ENCODE data around the gene EZH2. TPM values are rescaled to one million over a fixed set of nuclear protein-coding genes. Genes with fewer than 3 reads are reported as not detected.

The EZH2 gene
- total RNA-seq, 3 donors from 2014 or later (not counting 1 experiment from before 2014, with no cell fraction given) = 33.4 to 42.7 (median 35.8) TPM

DNA sequence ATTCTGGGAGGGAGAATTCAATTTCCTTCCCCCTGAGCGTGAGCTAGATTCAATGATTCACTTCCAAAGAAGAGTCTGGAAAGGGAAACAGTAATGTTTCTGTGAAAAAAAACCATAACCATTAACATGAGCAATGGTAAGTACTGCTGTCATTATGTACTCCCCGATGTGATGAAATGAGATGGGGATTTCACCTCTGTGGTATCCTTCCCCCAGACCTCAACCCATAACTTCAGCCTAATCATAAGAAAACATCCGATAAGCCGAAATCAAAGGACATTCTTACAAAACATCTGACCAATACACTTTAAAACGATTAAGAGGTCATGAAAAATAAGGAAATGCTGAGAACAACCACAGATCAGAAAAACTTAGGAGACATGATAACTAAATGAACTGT is 27.2 kb downstream of the EZH2 start:
- Mint-ChIP-seq H3K27ac (peak overlapping the region; percentile 30 to 74), H3K4me1 (peaks cover 19 to 24% of the 10 kb centered on the region in 2 donors), H3K27me3 (ENCODE audit: low read depth in 2 of 2) (no peaks in the 10 kb centered on the region), H3K9me3 (no peaks in the 10 kb centered on the region), H3K36me3 (no peaks in the 10 kb centered on the region), H3K4me3 (no peak overlapping the region)
- H3K4me1 ChIP-seq (ENCODE audit: control insufficient read depth, insufficient read depth, low read length) = no peaks in the 10 kb centered on the region
- H3K27ac ChIP-seq (ENCODE audit: low read length) = no peak overlapping the region
- no peak overlapping the region for H3K4me3 ChIP-seq (ENCODE audit: low read length)
- peak in 1 of 2 donors; percentile 29 for DNase-seq
- H3K27me3 ChIP-seq (ENCODE audit: control insufficient read depth, insufficient read depth, low read length) = no peaks in the 10 kb centered on the region
- intact Hi-C loops (cut with micrococcal nuclease) = loop anchor here (1.0 to 2.0 kb wide), 2 partner anchors 84 to 106 kb away; no protein-coding TSS in a partner anchor
- TF ChIP-seq, protein P1, sequence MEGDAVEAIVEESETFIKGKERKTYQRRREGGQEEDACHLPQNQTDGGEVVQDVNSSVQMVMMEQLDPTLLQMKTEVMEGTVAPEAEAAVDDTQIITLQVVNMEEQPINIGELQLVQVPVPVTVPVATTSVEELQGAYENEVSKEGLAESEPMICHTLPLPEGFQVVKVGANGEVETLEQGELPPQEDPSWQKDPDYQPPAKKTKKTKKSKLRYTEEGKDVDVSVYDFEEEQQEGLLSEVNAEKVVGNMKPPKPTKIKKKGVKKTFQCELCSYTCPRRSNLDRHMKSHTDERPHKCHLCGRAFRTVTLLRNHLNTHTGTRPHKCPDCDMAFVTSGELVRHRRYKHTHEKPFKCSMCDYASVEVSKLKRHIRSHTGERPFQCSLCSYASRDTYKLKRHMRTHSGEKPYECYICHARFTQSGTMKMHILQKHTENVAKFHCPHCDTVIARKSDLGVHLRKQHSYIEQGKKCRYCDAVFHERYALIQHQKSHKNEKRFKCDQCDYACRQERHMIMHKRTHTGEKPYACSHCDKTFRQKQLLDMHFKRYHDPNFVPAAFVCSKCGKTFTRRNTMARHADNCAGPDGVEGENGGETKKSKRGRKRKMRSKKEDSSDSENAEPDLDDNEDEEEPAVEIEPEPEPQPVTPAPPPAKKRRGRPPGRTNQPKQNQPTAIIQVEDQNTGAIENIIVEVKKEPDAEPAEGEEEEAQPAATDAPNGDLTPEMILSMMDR (IDR thresholded peaks at IDR 0.05) = no peak
- H3K36me3 ChIP-seq (ENCODE audit: control insufficient read depth, insufficient read depth, low read length) = no peaks in the 10 kb centered on the region
- no peaks in the 10 kb centered on the region for H3K9me3 ChIP-seq (ENCODE audit: control insufficient read depth, insufficient read depth, low read length)
- ATAC-seq = peak; percentile 40 to 72 (median 60)
- 100% methylated on average over 1 of the region's 5 CpGs for WGBS (ENCODE audit: insufficient coverage)

- Histone ChIP-seq H3K4me1 (ENCODE audit: control insufficient read depth, insufficient read depth, low read length) (no peaks in the 10 kb centered on the region), H3K9me3 (ENCODE audit: control insufficient read depth, insufficient read depth, low read length) (no peaks in the 10 kb centered on the region), H3K36me3 (ENCODE audit: control insufficient read depth, insufficient read depth, low read length) (no peaks in the 10 kb centered on the region), H3K27ac (ENCODE audit: low read length) (no peak overlapping the region), H3K4me3 (ENCODE audit: low read length) (no peak overlapping the region), H3K27me3 (ENCODE audit: control insufficient read depth, insufficient read depth, low read length) (no peaks in the 10 kb centered on the region)
- TF ChIP-seq, protein P1 (IDR thresholded peaks at IDR 0.05) = peak; percentile 43
- Mint-ChIP-seq H3K4me1 (peaks cover 23 to 25% of the 10 kb centered on the region in 2 donors), H3K36me3 (no peaks in the 10 kb centered on the region), H3K9me3 (no peaks in the 10 kb centered on the region), H3K27ac (peak overlapping the region; percentile 6 to 74), H3K4me3 (peak overlapping the region; percentile 54), H3K27me3 (ENCODE audit: low read depth in 2 of 2) (no peaks in the 10 kb centered on the region)
- no peak for DNase-seq
- intact Hi-C loops (cut with micrococcal nuclease) = loop anchor here (1.0 to 2.0 kb wide), 2 partner anchors 85 to 106 kb away; no protein-coding TSS in a partner anchor
- 100% methylated on average over 1 of the region's 2 CpGs for WGBS (ENCODE audit: insufficient coverage)
- no peak for ATAC-seq
Observed at GRCh38 chr7:148856578-148856881, 27.6 kb downstream of the EZH2 start.

DNA sequence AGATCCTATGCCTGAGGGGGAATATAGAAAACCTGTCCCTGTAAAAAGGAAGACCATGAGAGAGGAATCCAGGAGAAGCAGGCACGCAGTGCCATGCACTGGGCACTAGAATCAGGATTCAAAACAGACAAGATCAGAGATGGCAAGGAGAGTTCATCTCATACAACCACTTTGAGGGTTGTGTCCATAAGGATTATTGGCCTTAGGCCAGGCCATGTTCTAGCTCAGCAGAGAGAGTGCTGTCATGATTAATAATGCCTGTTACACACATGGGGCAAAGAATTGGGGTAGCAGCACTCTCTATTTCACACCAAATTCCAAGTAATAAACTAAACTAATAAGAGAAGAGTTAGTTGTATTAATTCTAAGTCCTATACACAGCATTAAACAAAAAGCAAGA is 29.1 kb downstream of the EZH2 start:
- Mint-ChIP-seq H3K36me3 (no peaks in the 10 kb centered on the region), H3K4me3 (no peak overlapping the region), H3K9me3 (no peaks in the 10 kb centered on the region), H3K4me1 (peaks cover 30 to 35% of the 10 kb centered on the region in 2 donors), H3K27ac (no peak overlapping the region), H3K27me3 (ENCODE audit: low read depth in 2 of 2) (no peaks in the 10 kb centered on the region)
- no peaks in the 10 kb centered on the region for H3K9me3 ChIP-seq (ENCODE audit: control insufficient read depth, insufficient read depth, low read length)
- H3K27ac ChIP-seq (ENCODE audit: low read length) = no peak overlapping the region
- DNase-seq (no peak), ATAC-seq (no peak)
- H3K4me1 ChIP-seq (ENCODE audit: control insufficient read depth, insufficient read depth, low read length) = no peaks in the 10 kb centered on the region
- TF ChIP-seq, protein P1 (IDR thresholded peaks at IDR 0.05) = no peak
- H3K36me3 ChIP-seq (ENCODE audit: control insufficient read depth, insufficient read depth, low read length) = no peaks in the 10 kb centered on the region
- intact Hi-C loops (cut with micrococcal nuclease) = no loop called here
- H3K4me3 ChIP-seq (ENCODE audit: low read length) = no peak overlapping the region
- no peaks in the 10 kb centered on the region for H3K27me3 ChIP-seq (ENCODE audit: control insufficient read depth, insufficient read depth, low read length)
- WGBS (ENCODE audit: insufficient coverage) = 95% methylated on average over 1 of the region's 1 CpG

DNA sequence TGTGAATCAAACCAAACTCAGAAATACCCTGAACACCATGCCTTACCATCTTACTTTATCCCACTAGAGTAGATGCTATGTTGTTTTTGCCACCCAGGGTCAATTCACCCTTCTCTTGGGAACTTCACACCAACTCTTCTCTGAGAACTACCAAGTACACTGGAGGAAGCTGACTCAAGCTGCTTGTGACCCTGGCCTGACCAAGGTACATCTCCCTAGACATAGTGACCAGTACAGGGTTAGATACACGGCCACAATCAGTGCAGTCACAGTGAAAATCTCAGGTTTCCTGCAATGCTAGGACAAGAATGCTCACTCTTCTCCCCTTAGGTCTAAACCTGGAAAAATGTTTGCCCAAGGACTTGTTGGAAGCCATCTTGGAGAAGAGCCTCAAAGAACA is 31.8 kb downstream of the EZH2 start:
- Mint-ChIP-seq H3K4me1 (peaks cover 37 to 54% of the 10 kb centered on the region in 2 donors), H3K27me3 (ENCODE audit: low read depth in 2 of 2) (no peaks in the 10 kb centered on the region), H3K27ac (peak overlapping the region in 1 of 2 donors; percentile 25), H3K4me3 (no peak overlapping the region), H3K9me3 (no peaks in the 10 kb centered on the region), H3K36me3 (no peaks in the 10 kb centered on the region)
- DNase-seq (no peak), ATAC-seq (no peak)
- Histone ChIP-seq H3K36me3 (ENCODE audit: control insufficient read depth, insufficient read depth, low read length) (no peaks in the 10 kb centered on the region), H3K27me3 (ENCODE audit: control insufficient read depth, insufficient read depth, low read length) (no peaks in the 10 kb centered on the region), H3K27ac (ENCODE audit: low read length) (no peak overlapping the region), H3K9me3 (ENCODE audit: control insufficient read depth, insufficient read depth, low read length) (no peaks in the 10 kb centered on the region), H3K4me3 (ENCODE audit: low read length) (no peak overlapping the region), H3K4me1 (ENCODE audit: control insufficient read depth, insufficient read depth, low read length) (no peaks in the 10 kb centered on the region)
- 69% methylated on average over 1 of the region's 1 CpG for WGBS (ENCODE audit: insufficient coverage)
- TF ChIP-seq, protein P1 (IDR thresholded peaks at IDR 0.05) = no peak
- intact Hi-C loops (cut with micrococcal nuclease) = no loop called here
